ENCODE data around the gene TRABD2B. TPM values are rescaled to one million over a fixed set of nuclear protein-coding genes. Genes with fewer than 3 reads are reported as not detected.

The TRABD2B gene
- total RNA-seq, 1 experiment from 2014 or later = 0.05 TPM

DNA sequence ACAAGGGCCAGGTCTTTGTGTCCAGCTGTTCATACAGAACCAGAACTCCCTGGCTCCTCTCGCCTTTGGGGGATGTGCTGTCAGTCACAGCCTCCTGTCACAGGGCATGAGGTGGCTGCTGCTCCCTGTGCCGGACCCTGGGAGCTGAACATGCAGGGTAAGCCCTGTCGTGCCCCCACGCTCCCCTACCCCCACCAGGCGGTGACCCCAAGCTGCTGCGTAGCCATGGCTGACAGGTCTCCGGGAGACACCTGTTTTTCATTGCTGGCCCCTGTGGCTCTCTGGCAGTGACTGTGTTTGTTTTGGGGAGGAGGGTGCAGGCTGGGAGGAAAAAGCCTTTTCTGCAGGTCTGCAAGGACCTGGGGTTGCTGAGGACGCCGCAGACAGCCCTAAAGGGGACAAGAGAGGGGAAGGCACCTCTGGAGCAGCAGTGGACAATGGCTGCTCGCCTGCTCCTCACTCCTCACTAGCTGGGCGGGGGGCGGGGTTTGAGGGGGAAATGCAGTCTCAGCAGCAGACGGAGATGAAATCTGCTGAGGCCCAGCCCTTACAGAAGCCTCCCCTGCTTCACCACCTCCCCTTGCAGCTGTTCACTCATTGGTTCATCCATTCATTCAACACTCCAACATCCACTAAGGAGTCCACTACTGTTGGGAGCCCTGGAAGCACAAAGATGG is 81.4 kb downstream of the TRABD2B start:
- no TSS peak for BruUV-seq (replicated peaks)
- intact Hi-C loops (cut with micrococcal nuclease) = no loop called here
- Histone ChIP-seq H3K4me1 (ENCODE audit: control insufficient read depth in 1 of 2, insufficient read depth in 2 of 2, low read length in 2 of 2) (no peaks in the 10 kb centered on the region), H3K27ac (ENCODE audit: low read depth, low read length) (no peak overlapping the region), H3K79me2 (ENCODE audit: insufficient read depth, low read length) (no peaks in the 10 kb centered on the region), H4K20me1 (ENCODE audit: insufficient read depth) (no peaks in the 10 kb centered on the region), H3K9me3 (ENCODE audit: control insufficient read depth in 1 of 2, insufficient read depth in 1 of 2, low read depth in 1 of 2, low read length in 2 of 2) (no peaks in the 10 kb centered on the region), H3K36me3 (ENCODE audit: control insufficient read depth in 1 of 2, insufficient read depth in 2 of 2, low read length in 2 of 2) (no peaks in the 10 kb centered on the region), H3K4me2 (ENCODE audit: low read length) (no peak overlapping the region), H2AFZ (ENCODE audit: low read depth, low read length, poor library complexity, severe bottlenecking) (no peak overlapping the region), H3K4me3 (replicated peaks in 1 of 2; ENCODE audit: low read depth in 1 of 2, low read length in 2 of 2) (no peak overlapping the region), H3K9ac (ENCODE audit: low read length) (no peak overlapping the region), H3K9me2 (ENCODE audit: insufficient read depth) (no peaks in the 10 kb centered on the region), H3K27me3 (ENCODE audit: insufficient read depth, low read length) (peaks cover 12% of the 10 kb centered on the region; the same call in 1 of the 2 replicates)
- no peak for ATAC-seq
- ChIA-PET RAD21 (ENCODE audit: low non-redundant PET in 1 of 2, low total read pairs in 2 of 2, uncharacterized antibody in 2 of 2, unreplicated experiment in 2 of 2) (no interaction called here), CTCF (no interaction called here), POLR2A (no interaction called here)
- no peak for DNase-seq (ENCODE audit: low read depth, low spot score)
- TF ChIP-seq TCF7L2 (IDR thresholded peaks at IDR 0.05; ENCODE audit: borderline replicate concordance, extremely low read depth, insufficient read depth, insufficient read length) (no peak), RAD21 (IDR thresholded peaks at IDR 0.05; ENCODE audit: low read depth) (no peak), POLR2AphosphoS5 (IDR thresholded peaks at IDR 0.05; ENCODE audit: low read depth, low read length) (no peak), JUND (IDR thresholded peaks at IDR 0.05) (no peak), SP1 (IDR thresholded peaks at IDR 0.05; ENCODE audit: low read depth) (no peak), SRF (IDR thresholded peaks at IDR 0.05; ENCODE audit: low read depth) (no peak), ELF1 (IDR thresholded peaks at IDR 0.05; ENCODE audit: borderline replicate concordance, low read depth) (no peak)

DNA sequence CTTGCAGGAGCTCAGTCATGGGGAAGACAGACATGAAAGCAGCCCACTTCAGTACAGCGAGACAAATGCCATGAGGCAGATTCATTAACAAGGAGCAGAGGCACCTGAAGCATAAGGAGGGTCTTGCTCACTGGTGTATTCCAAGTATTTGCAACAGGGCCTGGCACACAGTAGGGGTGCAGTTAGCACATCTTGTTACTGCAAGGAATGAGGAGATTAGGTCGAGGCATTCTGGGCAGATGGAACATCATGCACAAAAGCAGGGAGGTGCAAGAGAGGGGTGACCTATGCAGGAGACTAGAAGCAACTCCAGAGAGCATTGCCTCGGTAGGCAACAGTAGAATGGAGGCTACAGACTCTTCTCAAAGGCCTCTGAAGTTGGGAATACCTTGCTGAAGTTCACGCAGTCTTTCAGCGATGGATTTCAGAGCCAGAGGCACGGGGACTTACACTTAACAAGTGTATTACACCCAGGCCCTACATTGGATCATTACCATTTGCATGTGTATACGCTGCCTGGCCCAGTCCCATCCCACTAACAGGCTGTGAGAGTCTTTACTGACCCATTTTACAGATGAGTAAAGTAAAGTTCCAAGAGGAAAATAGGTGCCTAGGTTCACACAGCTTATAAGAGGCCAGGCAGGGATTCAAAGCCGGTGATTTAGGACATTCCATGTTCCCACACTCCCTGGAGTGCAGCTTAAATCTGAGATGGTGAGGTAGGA is 82.1 kb downstream of the TRABD2B start:
- Histone ChIP-seq H3K9me2 (ENCODE audit: insufficient read depth) (no peaks in the 10 kb centered on the region), H3K4me3 (replicated peaks in 1 of 2; ENCODE audit: low read depth in 1 of 2, low read length in 2 of 2) (no peak overlapping the region), H2AFZ (ENCODE audit: low read depth, low read length, poor library complexity, severe bottlenecking) (no peak overlapping the region), H3K4me2 (ENCODE audit: low read length) (no peak overlapping the region), H3K36me3 (ENCODE audit: control insufficient read depth in 1 of 2, insufficient read depth in 2 of 2, low read length in 2 of 2) (no peaks in the 10 kb centered on the region), H4K20me1 (ENCODE audit: insufficient read depth) (no peaks in the 10 kb centered on the region), H3K27me3 (ENCODE audit: insufficient read depth, low read length) (peaks cover 12% of the 10 kb centered on the region; the same call in 1 of the 2 replicates), H3K79me2 (ENCODE audit: insufficient read depth, low read length) (no peaks in the 10 kb centered on the region), H3K9ac (ENCODE audit: low read length) (no peak overlapping the region), H3K9me3 (ENCODE audit: control insufficient read depth in 1 of 2, insufficient read depth in 1 of 2, low read depth in 1 of 2, low read length in 2 of 2) (no peaks in the 10 kb centered on the region), H3K4me1 (ENCODE audit: control insufficient read depth in 1 of 2, insufficient read depth in 2 of 2, low read length in 2 of 2) (no peaks in the 10 kb centered on the region), H3K27ac (ENCODE audit: low read depth, low read length) (no peak overlapping the region)
- intact Hi-C loops (cut with micrococcal nuclease) = no loop called here
- ChIA-PET RAD21 (ENCODE audit: low non-redundant PET in 1 of 2, low total read pairs in 2 of 2, uncharacterized antibody in 2 of 2, unreplicated experiment in 2 of 2) (no interaction called here), CTCF (no interaction called here), POLR2A (no interaction called here)
- no peak for DNase-seq (ENCODE audit: low read depth, low spot score)
- no TSS peak for BruUV-seq (replicated peaks)
- no peak for ATAC-seq
- no peak for TF ChIP-seq EZH2 (IDR thresholded peaks at IDR 0.05)
- TF ChIP-seq, protein P1, sequence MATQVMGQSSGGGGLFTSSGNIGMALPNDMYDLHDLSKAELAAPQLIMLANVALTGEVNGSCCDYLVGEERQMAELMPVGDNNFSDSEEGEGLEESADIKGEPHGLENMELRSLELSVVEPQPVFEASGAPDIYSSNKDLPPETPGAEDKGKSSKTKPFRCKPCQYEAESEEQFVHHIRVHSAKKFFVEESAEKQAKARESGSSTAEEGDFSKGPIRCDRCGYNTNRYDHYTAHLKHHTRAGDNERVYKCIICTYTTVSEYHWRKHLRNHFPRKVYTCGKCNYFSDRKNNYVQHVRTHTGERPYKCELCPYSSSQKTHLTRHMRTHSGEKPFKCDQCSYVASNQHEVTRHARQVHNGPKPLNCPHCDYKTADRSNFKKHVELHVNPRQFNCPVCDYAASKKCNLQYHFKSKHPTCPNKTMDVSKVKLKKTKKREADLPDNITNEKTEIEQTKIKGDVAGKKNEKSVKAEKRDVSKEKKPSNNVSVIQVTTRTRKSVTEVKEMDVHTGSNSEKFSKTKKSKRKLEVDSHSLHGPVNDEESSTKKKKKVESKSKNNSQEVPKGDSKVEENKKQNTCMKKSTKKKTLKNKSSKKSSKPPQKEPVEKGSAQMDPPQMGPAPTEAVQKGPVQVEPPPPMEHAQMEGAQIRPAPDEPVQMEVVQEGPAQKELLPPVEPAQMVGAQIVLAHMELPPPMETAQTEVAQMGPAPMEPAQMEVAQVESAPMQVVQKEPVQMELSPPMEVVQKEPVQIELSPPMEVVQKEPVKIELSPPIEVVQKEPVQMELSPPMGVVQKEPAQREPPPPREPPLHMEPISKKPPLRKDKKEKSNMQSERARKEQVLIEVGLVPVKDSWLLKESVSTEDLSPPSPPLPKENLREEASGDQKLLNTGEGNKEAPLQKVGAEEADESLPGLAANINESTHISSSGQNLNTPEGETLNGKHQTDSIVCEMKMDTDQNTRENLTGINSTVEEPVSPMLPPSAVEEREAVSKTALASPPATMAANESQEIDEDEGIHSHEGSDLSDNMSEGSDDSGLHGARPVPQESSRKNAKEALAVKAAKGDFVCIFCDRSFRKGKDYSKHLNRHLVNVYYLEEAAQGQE (IDR thresholded peaks at IDR 0.05; ENCODE audit: low read depth) = no peak
- TF ChIP-seq, protein P2, sequence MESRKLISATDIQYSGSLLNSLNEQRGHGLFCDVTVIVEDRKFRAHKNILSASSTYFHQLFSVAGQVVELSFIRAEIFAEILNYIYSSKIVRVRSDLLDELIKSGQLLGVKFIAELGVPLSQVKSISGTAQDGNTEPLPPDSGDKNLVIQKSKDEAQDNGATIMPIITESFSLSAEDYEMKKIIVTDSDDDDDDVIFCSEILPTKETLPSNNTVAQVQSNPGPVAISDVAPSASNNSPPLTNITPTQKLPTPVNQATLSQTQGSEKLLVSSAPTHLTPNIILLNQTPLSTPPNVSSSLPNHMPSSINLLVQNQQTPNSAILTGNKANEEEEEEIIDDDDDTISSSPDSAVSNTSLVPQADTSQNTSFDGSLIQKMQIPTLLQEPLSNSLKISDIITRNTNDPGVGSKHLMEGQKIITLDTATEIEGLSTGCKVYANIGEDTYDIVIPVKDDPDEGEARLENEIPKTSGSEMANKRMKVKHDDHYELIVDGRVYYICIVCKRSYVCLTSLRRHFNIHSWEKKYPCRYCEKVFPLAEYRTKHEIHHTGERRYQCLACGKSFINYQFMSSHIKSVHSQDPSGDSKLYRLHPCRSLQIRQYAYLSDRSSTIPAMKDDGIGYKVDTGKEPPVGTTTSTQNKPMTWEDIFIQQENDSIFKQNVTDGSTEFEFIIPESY (IDR thresholded peaks at IDR 0.05; ENCODE audit: extremely low read depth, insufficient replicate concordance, low read length) = no peak
- TF ChIP-seq, protein P3, sequence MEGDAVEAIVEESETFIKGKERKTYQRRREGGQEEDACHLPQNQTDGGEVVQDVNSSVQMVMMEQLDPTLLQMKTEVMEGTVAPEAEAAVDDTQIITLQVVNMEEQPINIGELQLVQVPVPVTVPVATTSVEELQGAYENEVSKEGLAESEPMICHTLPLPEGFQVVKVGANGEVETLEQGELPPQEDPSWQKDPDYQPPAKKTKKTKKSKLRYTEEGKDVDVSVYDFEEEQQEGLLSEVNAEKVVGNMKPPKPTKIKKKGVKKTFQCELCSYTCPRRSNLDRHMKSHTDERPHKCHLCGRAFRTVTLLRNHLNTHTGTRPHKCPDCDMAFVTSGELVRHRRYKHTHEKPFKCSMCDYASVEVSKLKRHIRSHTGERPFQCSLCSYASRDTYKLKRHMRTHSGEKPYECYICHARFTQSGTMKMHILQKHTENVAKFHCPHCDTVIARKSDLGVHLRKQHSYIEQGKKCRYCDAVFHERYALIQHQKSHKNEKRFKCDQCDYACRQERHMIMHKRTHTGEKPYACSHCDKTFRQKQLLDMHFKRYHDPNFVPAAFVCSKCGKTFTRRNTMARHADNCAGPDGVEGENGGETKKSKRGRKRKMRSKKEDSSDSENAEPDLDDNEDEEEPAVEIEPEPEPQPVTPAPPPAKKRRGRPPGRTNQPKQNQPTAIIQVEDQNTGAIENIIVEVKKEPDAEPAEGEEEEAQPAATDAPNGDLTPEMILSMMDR (IDR thresholded peaks at IDR 0.05 in 2 of 3, conservative IDR thresholded peaks at IDR 0.05 in 1 of 3; ENCODE audit: borderline replicate concordance in 1 of 3, insufficient read depth in 1 of 3, low read depth in 2 of 3, low read length in 2 of 3) = no peak

Data from HCT116 (cell line).